UCSD-AML1 (cell line): ENCODE results near the gene ROR2.
A peak's percentile ranks its signal among the peaks of the same experiment; 100 is the strongest.
"Not testable (repeated sequence)": the region's sequence is repeated elsewhere in the genome, so short reads cannot be mapped to it uniquely, and the experiment has no call there.

ENCODE experiments used
- DNase-seq: peaks from one replicate; lab custom pipeline; 2025; ENCODE audit not compliant: unreplicated experiment; lab: John Stamatoyannopoulos, UW

The ROR2 gene

GRCh38 chr9:91949946-91950664, at the start of gene ROR2:
Gene ROR2, minus strand, starts transcription at chr9:91950228.
- DNase-seq = peak; percentile 27

GRCh38 chr9:91995000-91995655, 45.1 kb upstream of the ROR2 start:
- no peak for DNase-seq

GRCh38 chr9:91994422-91994821, 44.4 kb upstream of the ROR2 start:
- no peak for DNase-seq

GRCh38 chr9:91992461-91993041, 42.5 kb upstream of the ROR2 start:
- DNase-seq = no peak

- no peak for DNase-seq
These were observed 41.8 kb upstream of the ROR2 start for GRCh38 chr9:91991721-91992341.

- no peak for DNase-seq
These were observed 36.2 kb upstream of the ROR2 start for GRCh38 chr9:91986248-91986647.

GRCh38 chr9:91985692-91986091, 35.7 kb upstream of the ROR2 start:
- DNase-seq = no peak

- DNase-seq = no peak
These were observed 28.8 kb upstream of the ROR2 start for GRCh38 chr9:91978740-91979414.

- not testable (repeated sequence) for DNase-seq
These were observed 25.2 kb upstream of the ROR2 start for GRCh38 chr9:91975254-91975653.

- no peak for DNase-seq
These were observed 22.7 kb upstream of the ROR2 start for GRCh38 chr9:91972711-91973110.

- DNase-seq = no peak
These were observed 22.1 kb upstream of the ROR2 start for GRCh38 chr9:91972076-91972626.

- no peak for DNase-seq
These were observed 17.2 kb upstream of the ROR2 start for GRCh38 chr9:91967259-91967658.

GRCh38 chr9:91966503-91966902, 16.5 kb upstream of the ROR2 start:
- DNase-seq = no peak

- no peak for DNase-seq
These were observed 13.7 kb upstream of the ROR2 start for GRCh38 chr9:91963711-91964240.

- DNase-seq = no peak
These were observed 10.3 kb upstream of the ROR2 start for GRCh38 chr9:91960367-91960766.

GRCh38 chr9:91958174-91958573, 8.1 kb upstream of the ROR2 start:
- no peak for DNase-seq

- DNase-seq = peak; percentile 17
These were observed 4.9 kb upstream of the ROR2 start for GRCh38 chr9:91954841-91955471.

- DNase-seq = no peak
These were observed 3.7 kb upstream of the ROR2 start for GRCh38 chr9:91953718-91954117.

- DNase-seq = no peak
These were observed 2.0 kb upstream of the ROR2 start for GRCh38 chr9:91951944-91952520.

- no peak for DNase-seq
These were observed 559 bp downstream of the ROR2 start for GRCh38 chr9:91949392-91949945.
